HG02840 (cell line): Measurements from ENCODE around the gene ENDOU.
"Not testable (repeated sequence)": the region's sequence is repeated elsewhere in the genome, so short reads cannot be mapped to it uniquely, and the experiment has no call there.

Experiments
- ATAC-seq: cut with Tn5 transposase; IDR thresholded peaks from one replicate; pipeline ENCODE4 v1.9.1; 2021; ENCODE audit warnings: mild to moderate bottlenecking, moderate library complexity, moderate number of reproducible peaks; ENCODE audit not compliant: unreplicated experiment, low FRiP score

The ENDOU gene

DNA sequence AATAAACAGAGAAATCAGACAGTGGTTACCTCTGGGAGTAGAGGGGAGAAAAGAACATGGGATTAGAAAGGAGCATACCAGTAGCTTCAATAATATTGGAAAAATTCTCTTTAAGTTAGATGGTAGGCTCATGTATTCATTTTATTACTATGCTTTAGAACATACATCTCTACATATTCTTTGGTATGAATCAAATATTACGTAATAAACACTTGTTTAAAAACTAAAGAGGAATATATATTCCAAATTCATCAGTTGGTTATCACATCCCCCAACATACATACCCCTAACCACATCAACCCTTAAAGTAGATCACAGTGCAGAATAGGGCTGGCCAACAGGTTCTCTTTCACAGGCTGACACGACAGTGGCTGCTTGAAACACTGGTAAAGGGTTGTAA, 25.0 kb downstream of the ENDOU start:
- ATAC-seq, result no peak

DNA sequence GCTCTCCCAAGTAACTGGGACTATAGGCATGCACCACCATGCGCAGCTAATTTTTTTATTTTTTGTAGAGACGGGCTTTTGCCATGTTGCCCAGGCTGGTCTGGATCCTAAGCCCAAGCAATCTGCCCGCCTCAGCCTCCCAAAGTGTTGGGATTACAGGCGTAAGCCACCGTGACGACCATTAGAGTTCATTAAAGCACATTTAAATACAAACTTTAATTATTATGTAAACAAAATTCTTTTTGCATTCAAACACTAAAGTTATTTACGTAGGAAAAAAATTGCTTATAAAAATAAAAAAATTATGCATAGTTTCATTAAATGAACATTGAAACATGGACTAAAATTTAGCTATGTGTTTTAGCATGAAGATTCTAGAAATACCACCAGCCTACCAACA, 26.7 kb downstream of the ENDOU start:
- ATAC-seq, result no peak

DNA sequence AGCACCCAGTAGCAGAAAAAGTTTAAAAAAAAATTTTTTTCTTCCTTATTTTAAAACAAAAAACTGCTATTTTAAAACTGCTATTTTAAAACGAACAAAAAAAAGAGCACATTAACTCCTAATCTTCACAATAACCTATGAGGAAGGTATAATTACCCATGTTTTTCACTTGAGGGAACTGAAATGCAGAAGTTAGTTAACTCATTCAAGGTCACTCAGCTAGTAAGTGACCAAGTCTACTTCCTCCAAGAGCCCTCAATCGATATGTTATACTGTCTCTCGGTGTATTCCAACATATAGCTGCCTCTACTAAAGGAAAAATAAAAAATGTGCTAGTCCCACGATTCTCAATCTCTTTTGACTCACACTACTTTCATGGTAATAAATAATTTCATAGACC, 27.2 kb downstream of the ENDOU start:
- ATAC-seq, result no peak

DNA sequence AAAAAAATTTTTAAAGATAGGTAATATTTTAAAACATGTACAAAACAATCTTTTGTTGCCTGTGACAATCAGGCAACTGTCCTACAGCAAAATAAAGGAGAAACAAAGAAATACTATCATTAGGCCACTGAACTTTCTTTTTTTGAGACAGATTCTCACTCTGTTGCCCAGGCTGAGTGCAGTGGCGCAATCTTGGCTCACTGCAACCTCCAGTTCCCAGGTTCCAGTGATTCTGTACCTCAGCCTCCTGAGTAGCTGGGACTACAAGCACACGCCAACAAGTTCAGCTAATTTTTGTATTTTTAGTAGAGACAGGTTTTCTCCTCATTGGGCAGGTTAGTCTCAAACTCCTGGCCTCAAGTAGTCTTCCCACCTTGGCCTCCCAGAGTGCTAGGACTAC, 36.1 kb downstream of the ENDOU start:
- no peak for ATAC-seq

DNA sequence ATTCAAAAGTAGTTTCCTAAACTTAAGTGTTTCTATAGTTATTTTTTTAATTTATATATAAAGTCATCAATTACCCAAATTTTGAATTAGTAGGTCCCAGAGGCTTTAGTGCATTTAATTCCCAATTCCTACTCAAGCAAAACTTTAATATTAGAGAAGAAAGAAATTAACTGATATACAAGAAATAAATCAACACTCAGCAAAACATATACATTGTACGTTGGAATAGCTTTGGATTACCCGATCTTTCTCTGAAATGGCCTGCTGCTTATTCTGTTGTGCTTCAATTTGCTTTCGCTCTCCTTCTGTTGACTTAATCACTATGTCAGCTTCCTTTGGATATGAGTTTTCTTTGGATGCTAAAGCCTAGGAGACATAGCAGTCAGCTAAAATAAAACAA, 37.7 kb downstream of the ENDOU start:
- no peak for ATAC-seq

DNA sequence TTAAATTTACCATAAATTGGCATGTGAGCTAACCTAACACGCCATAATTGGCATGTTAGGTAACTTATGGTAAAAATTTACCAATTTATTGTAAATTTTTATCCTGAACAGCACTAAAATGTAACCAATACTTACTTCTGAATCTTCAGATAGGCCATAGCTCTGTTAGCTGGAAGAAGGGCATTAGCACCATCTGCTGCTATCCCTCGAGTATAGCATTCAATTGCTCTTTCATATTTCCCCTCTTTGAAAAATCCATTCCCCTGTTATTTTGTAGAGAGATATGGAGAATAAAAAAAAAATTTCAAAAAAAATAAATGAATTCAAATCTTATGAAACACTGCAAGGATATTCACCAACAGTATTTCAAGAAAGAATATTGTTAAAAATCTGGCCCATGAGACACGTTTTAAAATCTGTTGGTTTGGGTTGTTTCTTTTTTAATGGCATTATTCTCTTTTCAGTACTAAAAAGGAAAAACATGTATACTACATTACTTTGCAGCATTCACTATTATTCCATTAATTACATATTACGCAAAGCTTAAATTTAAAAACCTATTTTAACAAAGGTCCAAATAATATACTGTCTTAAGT, 38.5 kb downstream of the ENDOU start:
- no peak for ATAC-seq

DNA sequence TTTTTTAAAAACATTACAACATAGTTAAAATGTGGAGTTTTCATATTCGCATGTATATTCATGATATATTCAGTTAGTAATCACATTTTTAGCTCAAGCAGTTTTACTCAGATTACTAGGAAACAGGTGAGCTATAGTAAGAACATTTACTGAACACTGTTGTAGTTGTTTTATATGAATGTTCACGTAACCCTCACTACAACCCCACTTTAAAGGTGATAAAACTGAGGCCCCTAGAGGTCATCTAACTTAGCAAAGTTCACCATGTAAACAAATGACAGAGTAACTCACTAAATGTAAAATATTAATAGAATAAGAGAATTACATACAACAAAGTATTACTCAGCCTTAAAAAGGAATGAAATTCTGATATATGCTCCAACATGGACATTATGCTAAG, 45.5 kb downstream of the ENDOU start:
- no peak for ATAC-seq

DNA sequence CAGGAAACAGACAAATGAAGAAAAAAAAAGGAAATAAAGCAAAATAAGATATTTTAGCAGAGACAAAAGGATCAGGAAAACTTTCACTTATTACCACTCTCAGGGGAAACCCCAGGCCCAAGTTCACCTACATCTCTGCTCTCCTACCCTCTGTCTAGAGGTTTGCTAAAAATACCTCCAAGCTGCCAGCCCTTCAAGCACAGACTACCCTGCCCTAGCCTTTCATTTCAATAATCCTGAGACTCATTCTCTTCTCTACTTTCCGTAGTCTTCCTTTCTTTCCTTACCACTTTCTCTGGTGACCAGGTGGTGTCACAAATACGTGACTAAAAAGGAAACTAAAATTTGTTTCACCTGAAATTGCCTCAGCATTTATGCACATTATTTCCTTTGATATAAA, 53.2 kb downstream of the ENDOU start:
- ATAC-seq, result no peak

DNA sequence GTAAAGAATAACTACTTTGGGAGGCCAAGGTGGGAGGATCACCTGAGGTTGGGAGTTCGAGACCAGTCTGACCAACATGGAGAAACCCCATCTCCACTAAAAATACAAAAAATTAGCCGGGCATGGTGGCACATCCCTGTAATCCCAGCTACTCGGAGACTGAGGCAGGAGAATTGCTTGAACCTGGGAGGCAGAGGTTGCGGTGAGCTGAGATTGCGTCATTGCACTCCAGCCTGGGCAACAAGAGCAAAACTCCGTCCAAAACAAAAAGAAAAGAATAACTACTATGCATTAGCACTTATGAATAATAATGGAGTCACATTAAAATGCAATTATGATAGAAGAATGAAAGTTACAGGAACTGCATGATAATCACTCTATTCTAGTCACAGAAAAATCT, 57.4 kb downstream of the ENDOU start:
- not testable (repeated sequence) for ATAC-seq
